COLO668 (cell line): ENCODE results near the gene LIMS2.
A peak's percentile ranks its signal among the peaks of the same experiment; 100 is the strongest.

Experiments used
- DNase-seq: peaks from one replicate; lab custom pipeline; 2025; ENCODE audit not compliant: unreplicated experiment; lab: John Stamatoyannopoulos, UW

LIMS2 gene

GRCh38 chr2:127624756-127625571, 50.4 kb downstream of the LIMS2 start:
- no peak for DNase-seq

- no peak for DNase-seq
These were observed 51.0 kb downstream of the LIMS2 start for GRCh38 chr2:127624320-127624755.

- DNase-seq, result peak; percentile 88
These were observed 51.7 kb downstream of the LIMS2 start for GRCh38 chr2:127623388-127624319.

GRCh38 chr2:127622561-127623387, 52.6 kb downstream of the LIMS2 start:
- no peak for DNase-seq

- DNase-seq, result no peak
These were observed 53.3 kb downstream of the LIMS2 start for GRCh38 chr2:127621981-127622431.

GRCh38 chr2:127620866-127621265, 54.5 kb downstream of the LIMS2 start:
- DNase-seq, result no peak

- no peak for DNase-seq
These were observed 55.2 kb downstream of the LIMS2 start for GRCh38 chr2:127619877-127620705.

- DNase-seq, result no peak
These were observed 56.1 kb downstream of the LIMS2 start for GRCh38 chr2:127619203-127619590.

- DNase-seq, result no peak
These were observed 56.7 kb downstream of the LIMS2 start for GRCh38 chr2:127618551-127619202.

- DNase-seq, result no peak
These were observed 59.7 kb downstream of the LIMS2 start for GRCh38 chr2:127615511-127616166.

GRCh38 chr2:127614731-127615130, 60.6 kb downstream of the LIMS2 start:
- no peak for DNase-seq

GRCh38 chr2:127614246-127614645, 61.1 kb downstream of the LIMS2 start:
- no peak for DNase-seq

GRCh38 chr2:127612111-127612822, 63.1 kb downstream of the LIMS2 start:
- DNase-seq, result no peak

GRCh38 chr2:127611076-127611925, 64.0 kb downstream of the LIMS2 start:
- no peak for DNase-seq

- DNase-seq, result no peak
These were observed 64.8 kb downstream of the LIMS2 start for GRCh38 chr2:127610561-127610960.

GRCh38 chr2:127609818-127610217, 65.5 kb downstream of the LIMS2 start:
- DNase-seq, result no peak

- DNase-seq, result no peak
These were observed 66.1 kb downstream of the LIMS2 start for GRCh38 chr2:127609031-127609751.
